Activated effector memory CD4-positive, alpha-beta T cell treated with Interleukin-2 at 50 U/mL for 16 hours (primary cell): ENCODE results near the gene ANTXR1.
"Not testable (repeated sequence)": the region's sequence is repeated elsewhere in the genome, so short reads cannot be mapped to it uniquely, and the experiment has no call there.

Source experiments
- DNase-seq: peaks from one replicate; pipeline ENCODE4 v3.0.0-alpha.2; 2020

The ANTXR1 gene

GRCh38 chr2:69214898-69215297, 201.9 kb downstream of the ANTXR1 start:
- DNase-seq = no peak

GRCh38 chr2:69216535-69217332, 203.8 kb downstream of the ANTXR1 start:
- DNase-seq = no peak

GRCh38 chr2:69217333-69218080, 204.5 kb downstream of the ANTXR1 start:
- DNase-seq = no peak

- DNase-seq = no peak
Observed at GRCh38 chr2:69221512-69221911, 208.5 kb downstream of the ANTXR1 start.

GRCh38 chr2:69221960-69222751, 209.2 kb downstream of the ANTXR1 start:
- DNase-seq = no peak

- DNase-seq = no peak
Observed at GRCh38 chr2:69222953-69223658, 210.1 kb downstream of the ANTXR1 start.

GRCh38 chr2:69223759-69224511, 211.0 kb downstream of the ANTXR1 start:
- DNase-seq = no peak

GRCh38 chr2:69224512-69224837, 211.5 kb downstream of the ANTXR1 start:
- DNase-seq = no peak

GRCh38 chr2:69225933-69226332, 213.0 kb downstream of the ANTXR1 start:
- no peak for DNase-seq

GRCh38 chr2:69226903-69227302, 213.9 kb downstream of the ANTXR1 start:
- no peak for DNase-seq

- no peak for DNase-seq
Observed at GRCh38 chr2:69227716-69228115, 214.7 kb downstream of the ANTXR1 start.

GRCh38 chr2:69230946-69231345, 218.0 kb downstream of the ANTXR1 start:
- not testable (repeated sequence) for DNase-seq

- no peak for DNase-seq
Observed at GRCh38 chr2:69231612-69232277, 218.8 kb downstream of the ANTXR1 start.

- DNase-seq = not testable (repeated sequence)
Observed at GRCh38 chr2:69235835-69236234, 222.9 kb downstream of the ANTXR1 start.

- no peak for DNase-seq
Observed at GRCh38 chr2:69237070-69237670, 224.2 kb downstream of the ANTXR1 start.

- no peak for DNase-seq
Observed at GRCh38 chr2:69238449-69239031, 225.6 kb downstream of the ANTXR1 start.

GRCh38 chr2:69241093-69241492, 228.1 kb downstream of the ANTXR1 start:
- no peak for DNase-seq

GRCh38 chr2:69241664-69242514, 228.9 kb downstream of the ANTXR1 start:
- no peak for DNase-seq

- DNase-seq = no peak
Observed at GRCh38 chr2:69242651-69243051, 229.7 kb downstream of the ANTXR1 start.

- DNase-seq = no peak
Observed at GRCh38 chr2:69243652-69244051, 230.7 kb downstream of the ANTXR1 start.
